HG03064 (cell line): ENCODE results near the gene ITGB3.
"Not testable (repeated sequence)": the region's sequence is repeated elsewhere in the genome, so short reads cannot be mapped to it uniquely, and the experiment has no call there.

Source experiments
- ATAC-seq: cut with Tn5 transposase; IDR thresholded peaks from one replicate; pipeline ENCODE4 v1.9.1; 2021; ENCODE audit warnings: low read depth; ENCODE audit not compliant: unreplicated experiment

The ITGB3 gene

GRCh38 chr17:47253541-47254402, at the start of gene ITGB3:
Gene ITGB3 (plus strand): TSS chr17:47253827. CDS start chr17:47253862, 35 bp downstream.
- ATAC-seq = peak; percentile 74

GRCh38 chr17:47203984-47204721, 49.5 kb upstream of the ITGB3 start:
- peak; percentile 13 for ATAC-seq

DNA sequence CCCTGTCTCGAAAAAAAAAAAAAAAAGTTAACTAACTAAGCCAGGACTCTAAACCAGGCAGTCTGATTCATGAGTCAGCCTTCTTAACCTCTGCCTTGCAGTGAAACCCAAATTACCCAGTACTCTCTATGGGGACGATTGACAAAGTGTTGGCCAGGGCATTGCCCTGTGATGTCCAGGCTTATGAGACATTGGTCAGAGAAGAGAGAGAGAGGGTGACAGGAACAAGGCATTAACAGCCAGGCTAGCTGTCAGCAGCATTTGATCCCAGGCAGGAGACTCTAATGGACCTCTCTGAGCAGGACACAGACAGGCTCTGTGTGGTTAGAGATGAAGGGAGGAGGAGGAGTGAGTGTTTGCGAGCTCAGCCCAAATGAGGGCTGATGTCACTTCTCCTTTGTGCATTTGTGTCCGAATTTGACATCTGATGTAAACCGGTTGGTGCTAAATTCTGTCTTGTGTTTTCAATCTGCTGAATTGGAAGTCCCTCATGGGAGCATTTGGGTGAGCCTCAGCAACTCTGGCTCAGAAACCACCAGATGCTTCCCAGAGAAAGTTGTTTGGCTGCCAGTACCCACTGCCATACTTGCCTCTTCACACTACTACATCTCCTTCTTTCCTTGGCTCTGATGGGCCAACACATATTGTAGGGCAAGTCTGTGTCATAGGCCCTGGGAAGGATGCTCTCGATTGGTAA, 48.8 kb upstream of the ITGB3 start:
- ATAC-seq = peak; percentile 36

DNA sequence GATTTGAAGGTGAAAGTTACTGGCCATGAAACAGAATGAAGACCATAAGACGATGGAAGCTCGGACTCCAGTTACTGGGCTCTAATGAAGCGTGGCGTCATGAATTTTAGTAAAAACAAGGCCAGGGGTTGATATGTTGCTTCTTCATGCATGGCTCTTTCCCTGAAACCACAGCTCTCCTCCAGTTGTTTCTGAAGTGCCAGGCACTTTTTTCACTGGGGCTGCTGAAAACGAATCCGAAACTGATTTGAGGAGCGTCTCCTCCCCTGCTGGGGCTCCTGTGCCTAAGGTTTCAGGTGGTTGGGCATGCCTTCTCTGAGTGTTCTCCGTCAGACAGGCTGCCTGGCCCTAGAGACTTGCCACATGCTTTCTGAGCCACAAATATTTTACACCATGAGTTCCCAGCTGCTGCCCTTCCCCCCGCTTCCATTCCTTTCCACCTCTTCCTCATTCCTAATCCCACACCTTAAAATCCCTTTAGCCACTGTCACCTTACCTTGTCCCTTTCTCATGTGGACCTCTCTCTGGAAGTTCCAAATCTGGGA, 48.1 kb upstream of the ITGB3 start:
- peak; percentile 44 for ATAC-seq

- no peak for ATAC-seq
These were observed 46.2 kb upstream of the ITGB3 start for GRCh38 chr17:47207143-47208067.

- no peak for ATAC-seq
These were observed 44.7 kb upstream of the ITGB3 start, which contains the start of gene MYL4 for GRCh38 chr17:47208744-47209488. Gene MYL4 (plus strand): TSS chr17:47209348. CDS start chr17:47209423, 75 bp downstream.

GRCh38 chr17:47209499-47209898, 44.1 kb upstream of the ITGB3 start:
- no peak for ATAC-seq

DNA sequence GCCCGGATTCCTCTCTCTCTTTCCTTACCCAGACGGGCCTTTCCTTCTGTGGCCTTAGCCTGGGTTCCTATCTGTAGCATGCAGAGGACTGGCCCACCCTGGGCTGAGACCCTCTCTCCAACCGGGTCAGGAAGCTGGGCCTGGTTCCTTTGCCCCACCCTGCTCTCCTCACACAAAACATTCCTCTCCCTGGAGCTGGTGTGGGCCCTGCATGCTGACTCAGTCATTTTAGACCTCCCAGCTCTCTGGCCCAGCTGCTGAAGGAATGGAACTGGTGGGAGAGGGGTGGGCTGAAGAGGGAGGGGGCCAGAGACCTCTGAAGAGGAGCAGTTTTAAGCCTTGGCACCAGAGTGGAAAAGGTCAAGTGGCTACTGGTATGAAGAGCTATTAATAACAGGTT, 43.5 kb upstream of the ITGB3 start:
- no peak for ATAC-seq

- no peak for ATAC-seq
These were observed 42.8 kb upstream of the ITGB3 start for GRCh38 chr17:47210779-47211178.

DNA sequence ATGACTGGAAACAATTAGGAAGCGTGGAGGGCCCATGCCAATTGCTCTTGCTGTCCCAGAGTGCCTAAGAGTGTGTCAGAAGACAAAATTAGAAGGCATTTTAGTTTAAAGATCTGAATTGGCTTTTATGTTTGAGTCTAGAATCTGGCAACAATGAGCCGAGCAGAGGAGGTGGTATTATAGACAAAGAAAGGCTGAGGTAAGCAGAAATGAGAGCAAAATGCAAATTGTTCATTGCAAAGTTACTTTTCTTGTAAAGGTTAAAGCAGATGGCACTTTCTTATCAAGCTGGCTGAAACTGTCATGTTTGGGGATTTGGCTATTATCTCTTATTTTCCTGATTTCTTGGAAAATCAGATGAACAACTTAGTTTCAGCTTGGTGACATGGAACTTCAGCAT, 41.2 kb upstream of the ITGB3 start:
- ATAC-seq = no peak

DNA sequence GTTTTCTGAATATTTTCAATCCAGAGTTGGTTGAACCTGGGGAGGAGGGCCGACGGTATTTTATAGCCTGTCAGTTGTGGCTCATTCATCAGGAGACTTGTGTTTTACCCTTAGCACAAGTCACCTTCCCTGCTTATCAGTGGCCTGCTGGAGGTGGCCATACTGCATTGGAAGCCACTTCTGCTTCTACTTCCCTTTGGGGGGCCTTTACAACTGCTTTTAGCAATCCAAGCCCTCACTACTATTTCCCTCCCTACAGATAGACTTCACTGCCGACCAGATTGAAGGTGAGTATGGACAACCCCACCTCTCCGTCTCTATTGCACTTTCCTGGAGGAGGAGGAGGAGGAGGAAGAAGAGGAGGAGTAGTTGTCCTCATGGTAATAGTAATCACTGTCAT, 40.1 kb upstream of the ITGB3 start:
- no peak for ATAC-seq

GRCh38 chr17:47214931-47215330, 38.7 kb upstream of the ITGB3 start:
- ATAC-seq = no peak

DNA sequence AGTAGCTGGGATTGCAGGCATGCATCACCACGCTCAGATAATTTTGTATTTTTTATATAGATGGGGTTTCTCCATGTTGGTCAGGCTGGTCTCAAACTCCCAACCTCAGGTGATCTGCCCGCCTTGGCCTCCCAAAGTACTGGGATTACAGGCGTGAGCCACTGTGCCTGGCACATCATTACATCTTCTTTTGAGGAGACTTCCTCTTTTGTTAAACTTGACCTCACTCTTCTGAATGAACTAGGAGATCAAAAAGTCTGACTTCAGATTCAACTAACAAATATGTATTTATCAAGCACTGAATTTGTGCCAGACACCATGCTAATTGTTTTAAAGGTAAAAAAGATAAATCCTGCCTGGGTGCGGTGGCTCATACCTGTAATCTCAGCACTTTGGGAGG, 36.8 kb upstream of the ITGB3 start:
- not testable (repeated sequence) for ATAC-seq

GRCh38 chr17:47217279-47217678, 36.3 kb upstream of the ITGB3 start:
- not testable (repeated sequence) for ATAC-seq

- ATAC-seq = no peak
These were observed 34.7 kb upstream of the ITGB3 start for GRCh38 chr17:47218896-47219430.

DNA sequence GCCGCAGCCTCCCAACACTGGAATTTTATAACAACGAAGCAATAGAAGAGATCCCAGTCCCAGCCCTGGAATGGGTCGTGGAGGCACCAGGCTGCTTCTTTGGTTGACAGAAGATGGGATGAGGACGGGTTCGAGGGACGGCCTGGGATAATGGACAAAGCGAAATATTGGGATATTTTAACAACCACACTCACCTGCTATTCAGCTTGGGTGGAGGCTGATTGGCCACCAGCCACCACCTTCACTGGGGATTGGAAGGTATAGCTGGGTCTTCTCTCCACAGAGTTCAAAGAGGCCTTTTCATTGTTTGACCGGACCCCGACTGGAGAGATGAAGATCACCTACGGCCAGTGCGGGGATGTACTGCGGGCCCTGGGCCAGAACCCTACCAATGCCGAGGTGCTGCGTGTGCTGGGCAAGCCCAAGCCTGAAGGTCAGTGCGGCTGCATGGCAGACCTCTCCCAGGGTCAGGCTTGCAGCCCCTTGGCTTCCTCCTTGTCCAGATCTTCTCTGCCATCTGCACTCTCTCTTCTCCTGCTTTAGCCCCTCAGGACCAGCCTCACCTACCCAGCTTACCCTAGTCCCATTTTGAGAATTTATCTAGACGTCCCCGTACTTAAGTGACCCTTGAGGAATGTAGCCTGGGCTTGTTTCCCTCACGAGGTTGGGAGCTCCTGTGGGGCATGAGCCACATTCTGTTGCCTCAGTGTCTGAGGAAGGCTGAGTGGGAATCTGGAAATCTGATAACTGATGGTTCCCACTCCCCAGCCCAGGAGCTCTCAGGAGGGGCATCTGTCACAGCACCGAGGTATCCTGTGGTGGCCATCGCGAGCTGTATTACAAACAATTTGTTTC, 33.8 kb upstream of the ITGB3 start:
- ATAC-seq = no peak

DNA sequence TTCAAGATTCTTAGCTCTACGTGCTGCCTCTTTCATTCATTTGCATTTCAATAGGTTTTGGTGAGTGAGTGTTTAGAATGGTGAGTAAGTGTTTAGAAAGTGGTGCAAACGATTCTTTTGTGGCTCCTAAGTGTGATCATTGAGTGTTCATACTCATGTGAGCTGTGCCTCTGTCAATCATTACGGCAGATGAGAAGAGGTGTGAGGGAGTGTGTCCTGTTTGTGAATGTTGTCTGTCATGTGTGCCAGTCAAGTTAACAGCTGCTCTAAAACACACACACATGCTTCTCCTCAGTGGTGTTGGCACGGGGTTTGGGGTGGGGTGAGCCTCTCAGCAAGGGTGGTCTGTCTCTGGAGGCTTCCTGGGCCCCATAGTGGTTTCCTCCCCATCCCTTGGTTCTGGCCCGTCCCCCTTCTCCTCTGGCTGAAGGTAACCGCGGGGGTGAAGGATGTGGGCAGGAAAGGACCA, 33.1 kb upstream of the ITGB3 start:
- peak; percentile 49 for ATAC-seq

- no peak for ATAC-seq
These were observed 32.5 kb upstream of the ITGB3 start for GRCh38 chr17:47221154-47221553.
